Measurements from ENCODE around the gene MACROD2. TPM values are rescaled to one million over a fixed set of nuclear protein-coding genes. Genes with fewer than 3 reads are reported as not detected.

The MACROD2 gene
- total and polyA plus RNA-seq, 2 of the 4 experiments (the other 2 are of a cell fraction), result not detected

DNA sequence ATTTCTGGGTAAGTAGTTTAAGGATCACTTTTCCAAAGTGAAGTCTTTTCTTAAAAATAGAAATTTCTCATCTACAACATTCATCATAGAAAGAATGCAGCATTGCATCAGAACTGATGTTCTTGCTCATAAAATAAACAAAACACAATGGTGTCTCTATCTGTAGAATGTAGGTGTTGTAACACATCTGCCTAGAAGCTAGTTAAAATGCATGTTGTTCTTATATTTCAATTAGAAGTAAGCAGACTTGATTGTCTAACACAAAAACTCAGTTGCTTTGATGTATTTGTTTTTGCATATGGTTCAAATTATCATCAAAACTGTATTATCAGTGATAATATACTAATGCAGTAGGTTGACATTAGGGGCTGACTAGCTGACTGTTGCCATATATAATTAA, 996.8 kb downstream of the MACROD2 start:
- no peak overlapping the region for H2AK9ac ChIP-seq (replicated peaks; ENCODE audit: low read depth, low read length, poor library complexity)
- no peak overlapping the region for H2BK15ac ChIP-seq (ENCODE audit: low read depth, low read length)
- no peak overlapping the region for H3K18ac ChIP-seq (ENCODE audit: low read depth, low read length)
- H3K27me3 ChIP-seq (ENCODE audit: control insufficient read depth, insufficient read depth, low read length), result no peaks in the 10 kb centered on the region
- H3K9ac ChIP-seq (ENCODE audit: low read depth, low read length), result no peak overlapping the region
- ATAC-seq (ENCODE audit: low read depth) (no peak), DNase-seq (no peak)
- no peak overlapping the region for H3K56ac ChIP-seq (ENCODE audit: extremely low read depth, insufficient read depth, low read length)
- no peak overlapping the region for H4K5ac ChIP-seq (ENCODE audit: low read depth, low read length)
- H3K4me1 ChIP-seq (ENCODE audit: control insufficient read depth, insufficient read depth, low read length), result no peaks in the 10 kb centered on the region
- CTCF ChIA-PET, result no interaction called here
- dilution Hi-C loops (cut with HindIII; ENCODE audit: low sequenced_read_pairs, unreplicated experiment), result no loop called here
- no peak overlapping the region for H2AFZ ChIP-seq (replicated peaks; ENCODE audit: low read length, poor library complexity)
- in situ Hi-C loops (cut with MboI; ENCODE audit: low sequenced_read_pairs), result no loop called here
- H3K9me1 ChIP-seq (ENCODE audit: insufficient read depth, low read length), result no peaks in the 10 kb centered on the region
- no peak overlapping the region for H4K8ac ChIP-seq (ENCODE audit: low read depth in 2 of 2, low read length in 2 of 2)
- H2BK5ac ChIP-seq (ENCODE audit: low read depth, low read length, poor library complexity, severe bottlenecking), result no peak overlapping the region
- peaks cover 10% of the 10 kb centered on the region for H3K9me3 ChIP-seq (ENCODE audit: control insufficient read depth, insufficient read depth, low read length)
- TF ChIP-seq BHLHE40 (IDR thresholded peaks at IDR 0.05; ENCODE audit: low read depth, low read length), result no peak
- no TSS peak for BruUV-seq (replicated peaks)
- no peaks in the 10 kb centered on the region for H3K36me3 ChIP-seq (ENCODE audit: control insufficient read depth, insufficient read depth, low read length)
- H3K4me2 ChIP-seq (ENCODE audit: low read depth, low read length), result no peak overlapping the region
- no peaks in the 10 kb centered on the region for H3K79me1 ChIP-seq (ENCODE audit: low read depth in 1 of 2, low read length in 2 of 2)
- no peaks in the 10 kb centered on the region for H4K20me1 ChIP-seq (ENCODE audit: insufficient read depth, low read length)
- H3K14ac ChIP-seq (replicated peaks; ENCODE audit: low read depth, low read length), result no peak overlapping the region
- no peak overlapping the region for H4K91ac ChIP-seq (ENCODE audit: insufficient read depth, low read depth, low read length)
- H2BK20ac ChIP-seq (ENCODE audit: low read depth, low read length), result no peak overlapping the region
- no peak overlapping the region for H3K4ac ChIP-seq (ENCODE audit: low read depth, low read length)
- no peak overlapping the region for H3K23ac ChIP-seq (ENCODE audit: low read depth, low read length)
- POLR2A ChIA-PET (ENCODE audit: unreplicated experiment), result no interaction called here
- H2BK120ac ChIP-seq (ENCODE audit: low read depth, low read length), result no peak overlapping the region
- H2AK5ac ChIP-seq (ENCODE audit: low read depth, low read length), result no peak overlapping the region
- H3K4me3 ChIP-seq (ENCODE audit: insufficient read depth, low read depth, low read length), result no peak overlapping the region
- no peak overlapping the region for H3K27ac ChIP-seq (ENCODE audit: insufficient read depth, low read length)
- intact Hi-C loops (cut with micrococcal nuclease), result no loop called here

Data from IMR-90 (cell line).